Islet of Langerhans (tissue), 1 donor: ENCODE results near the gene SPOCK3.
"Not testable (repeated sequence)": the region's sequence is repeated elsewhere in the genome, so short reads cannot be mapped to it uniquely, and the experiment has no call there.

Experiments used
- FAIRE-seq: peaks from one replicate; lab custom pipeline; 2011; peaks lifted over from hg19 to GRCh38; lab: Jason Lieb, UNC

SPOCK3 gene

DNA sequence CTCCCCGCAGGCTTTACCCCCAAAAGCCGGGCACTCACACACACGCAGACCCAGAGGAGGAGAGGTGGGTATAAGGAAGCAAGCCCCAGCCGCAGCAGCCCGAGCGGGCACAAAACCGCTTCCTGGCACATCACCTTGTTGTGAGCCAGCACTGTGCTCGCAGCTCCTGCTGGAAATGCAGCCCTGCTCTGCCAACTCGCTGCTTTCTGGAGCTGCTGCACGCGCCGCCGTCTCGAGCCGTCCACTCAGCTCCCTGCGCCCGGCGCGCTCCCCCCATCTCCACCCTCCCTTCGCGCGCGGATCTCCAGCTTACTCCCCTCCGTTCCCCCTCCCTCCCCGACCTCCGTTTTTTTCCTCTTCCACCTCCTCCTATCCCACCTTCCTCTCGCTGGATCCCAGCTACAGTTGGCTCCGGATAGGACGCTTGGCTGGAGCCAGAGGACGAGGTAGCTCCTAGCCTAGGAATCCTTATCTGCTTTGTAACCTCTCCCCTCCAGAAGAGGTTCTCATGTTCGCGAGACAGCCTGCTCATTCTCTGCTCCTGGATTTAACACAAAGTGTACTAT is at the start of gene SPOCK3:
Gene SPOCK3, minus strand, starts transcription at position 179 of the 566 bp plus-strand sequence.
- FAIRE-seq, result no peak

DNA sequence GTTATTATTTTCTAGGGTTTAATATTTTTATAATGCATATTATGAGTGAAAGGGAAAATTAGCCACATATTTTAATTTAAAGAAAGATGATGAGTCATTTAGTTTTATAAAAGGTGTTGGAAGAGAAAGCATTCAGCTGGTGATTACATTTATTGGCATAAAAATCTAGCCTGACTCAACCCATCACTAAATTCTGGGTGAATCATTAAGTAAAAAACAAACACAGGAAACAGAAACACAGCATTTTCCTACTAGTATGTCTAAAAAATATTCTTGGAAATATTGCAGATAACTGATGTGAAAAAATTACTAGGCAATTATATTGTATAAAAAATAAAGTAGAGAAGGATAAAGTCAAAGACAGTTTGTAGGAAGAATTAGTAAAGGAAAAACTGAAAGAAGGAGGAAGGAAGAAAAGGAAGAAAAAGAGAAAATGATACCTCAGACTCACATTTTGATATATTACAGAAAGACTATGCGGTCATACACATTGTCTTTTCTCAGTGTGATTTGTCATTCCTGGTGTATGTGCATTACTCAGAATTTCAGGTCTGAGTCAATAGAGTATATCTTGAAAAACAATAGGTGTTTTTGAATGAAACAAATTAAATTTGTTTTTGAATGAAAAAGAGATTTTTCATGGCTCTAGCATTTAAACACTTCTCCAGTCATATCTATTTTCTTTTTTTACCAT is 48.0 kb upstream of the SPOCK3 start:
- FAIRE-seq, result no peak

DNA sequence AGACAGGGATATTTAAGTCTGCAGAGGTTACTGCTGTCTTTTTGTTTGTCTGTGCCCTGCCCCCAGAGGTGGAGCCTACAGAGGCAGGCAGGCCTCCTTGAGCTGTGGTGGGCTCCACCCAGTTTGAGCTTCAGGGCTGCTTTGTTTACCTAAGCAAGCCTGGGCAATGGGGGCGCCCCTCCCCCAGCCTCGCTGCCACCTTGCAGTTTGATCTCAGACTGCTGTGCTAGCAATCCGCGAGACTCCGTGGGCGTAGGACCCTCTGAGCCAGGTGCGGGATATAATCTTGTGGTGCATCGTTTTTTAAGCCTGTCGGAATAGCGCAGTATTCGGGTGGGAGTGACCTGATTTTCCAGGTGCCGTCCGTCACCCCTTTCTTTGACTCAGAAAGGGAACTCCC is 47.3 kb upstream of the SPOCK3 start:
- not testable (repeated sequence) for FAIRE-seq

DNA sequence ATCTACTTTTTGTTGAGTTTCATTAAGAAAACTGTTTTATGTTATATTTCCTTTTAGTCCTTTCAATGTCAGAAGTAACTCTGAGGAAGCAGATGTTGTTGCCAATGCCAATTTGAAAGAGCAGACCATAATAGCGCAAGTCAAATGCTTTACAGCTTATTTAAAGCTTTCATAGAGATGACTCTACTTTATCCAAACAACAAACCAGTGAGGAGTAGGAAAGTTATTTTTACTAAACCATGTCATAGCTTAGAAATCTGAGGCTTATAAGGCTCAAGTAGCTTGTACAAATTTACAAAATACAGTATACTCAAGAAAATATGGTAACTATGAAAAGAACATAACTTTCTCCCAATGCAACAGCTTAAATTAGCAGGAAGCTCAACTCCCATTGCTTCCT is 40.1 kb upstream of the SPOCK3 start:
- FAIRE-seq, result no peak

DNA sequence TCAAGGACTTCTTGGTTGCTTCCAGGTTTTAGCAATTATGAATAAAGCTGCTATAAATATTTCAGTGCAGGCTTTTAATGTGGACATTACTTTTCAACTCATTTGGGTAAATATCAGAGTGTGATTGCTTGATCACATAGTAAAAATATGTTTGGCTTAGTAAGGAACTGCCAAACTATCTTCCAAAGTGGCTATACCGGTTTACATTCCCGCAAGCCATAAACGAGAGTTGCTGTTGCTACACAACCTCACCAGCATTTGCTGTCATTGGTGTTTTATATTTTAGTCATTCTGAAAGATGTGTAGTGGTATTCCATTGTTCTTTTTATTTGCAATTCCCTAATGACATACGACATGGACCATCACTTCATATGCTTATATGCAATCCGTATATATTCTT is 30.9 kb upstream of the SPOCK3 start:
- FAIRE-seq, result no peak

DNA sequence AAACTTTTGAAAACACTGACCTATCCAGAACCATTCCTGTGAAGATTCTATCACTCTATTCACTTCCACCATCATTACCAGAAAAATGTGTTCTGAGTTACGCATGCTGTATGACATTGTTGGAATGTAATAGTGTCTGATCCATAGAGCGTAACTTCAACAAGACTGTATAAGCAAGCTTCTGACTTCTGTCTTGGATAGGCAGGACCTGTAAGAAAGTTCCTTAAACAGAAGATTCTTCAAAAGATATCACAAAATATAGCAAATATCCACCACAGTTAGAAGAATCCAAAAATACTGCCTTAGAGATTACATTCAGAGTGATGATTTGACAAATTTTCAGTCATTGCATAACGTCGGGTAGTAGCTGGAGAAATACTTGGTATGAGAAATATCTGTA is 14.0 kb upstream of the SPOCK3 start:
- FAIRE-seq, result no peak

DNA sequence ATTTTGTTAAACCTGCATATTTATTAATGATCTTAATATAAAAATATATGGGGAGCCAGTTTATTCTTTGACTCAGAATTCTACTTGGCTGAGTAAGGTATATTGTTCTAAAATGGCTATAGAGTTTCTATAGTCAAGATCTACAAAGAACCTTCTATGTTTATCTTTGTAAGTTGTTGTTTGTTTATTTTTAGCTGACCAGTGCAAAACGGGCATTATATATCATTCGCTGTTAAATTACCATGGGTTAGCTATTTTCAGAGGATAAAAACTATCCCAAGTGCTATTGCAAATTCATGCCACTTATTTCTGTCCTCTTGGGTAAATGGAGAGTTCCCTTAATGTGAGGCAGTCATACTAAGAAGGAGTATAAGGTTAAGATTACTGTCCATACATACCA is 5.3 kb upstream of the SPOCK3 start:
- FAIRE-seq, result no peak

DNA sequence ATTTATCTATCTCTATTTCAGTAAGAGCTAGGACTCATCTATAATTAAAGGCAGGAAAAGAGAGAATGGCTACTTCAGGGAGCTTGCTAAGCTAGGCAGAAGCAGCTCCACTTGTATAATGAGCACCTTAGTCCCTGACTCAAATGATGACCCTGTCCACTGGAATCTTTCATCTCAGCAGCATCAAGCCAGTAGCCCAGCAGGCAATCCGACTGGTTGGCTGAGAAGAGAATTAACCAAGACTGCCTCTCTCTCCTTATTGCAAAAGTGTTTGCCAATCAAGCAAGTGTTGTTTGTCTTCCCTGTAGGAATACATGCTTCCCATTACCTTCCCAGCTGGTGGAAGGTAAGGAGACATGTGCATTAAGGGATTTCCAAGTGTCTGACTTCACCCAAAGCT is 3.9 kb upstream of the SPOCK3 start:
- FAIRE-seq, result no peak

DNA sequence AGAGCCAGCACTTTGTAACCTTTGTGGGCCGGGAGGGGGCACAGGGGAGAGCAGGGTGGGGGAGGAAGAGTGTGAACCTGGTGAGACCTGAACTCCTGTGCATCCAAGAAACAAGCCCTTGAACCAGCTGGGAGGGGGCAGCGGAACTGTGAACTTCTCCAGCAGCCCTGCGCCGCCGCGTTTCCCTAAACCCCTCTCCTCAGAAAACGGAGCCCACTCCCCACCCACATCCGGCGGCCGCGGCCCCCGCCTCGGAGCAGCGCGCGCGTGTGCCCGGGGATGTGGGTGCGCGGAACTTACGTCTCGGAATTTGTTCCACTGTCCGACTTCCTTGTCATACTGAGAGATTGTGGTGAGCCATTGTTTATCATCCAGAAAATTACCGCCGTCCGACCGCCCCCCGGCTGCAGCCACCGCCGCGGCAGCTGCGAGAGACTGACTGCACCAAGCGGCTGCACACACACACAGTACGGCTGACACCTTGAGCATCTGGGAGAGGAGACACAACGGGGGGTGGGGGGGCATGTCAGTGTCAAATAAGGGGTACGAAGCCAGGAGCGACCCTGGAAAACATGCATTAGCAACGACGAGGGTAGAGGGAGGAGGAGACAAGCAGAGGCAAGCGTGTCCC is 494 bp downstream of the SPOCK3 start:
- FAIRE-seq, result no peak

DNA sequence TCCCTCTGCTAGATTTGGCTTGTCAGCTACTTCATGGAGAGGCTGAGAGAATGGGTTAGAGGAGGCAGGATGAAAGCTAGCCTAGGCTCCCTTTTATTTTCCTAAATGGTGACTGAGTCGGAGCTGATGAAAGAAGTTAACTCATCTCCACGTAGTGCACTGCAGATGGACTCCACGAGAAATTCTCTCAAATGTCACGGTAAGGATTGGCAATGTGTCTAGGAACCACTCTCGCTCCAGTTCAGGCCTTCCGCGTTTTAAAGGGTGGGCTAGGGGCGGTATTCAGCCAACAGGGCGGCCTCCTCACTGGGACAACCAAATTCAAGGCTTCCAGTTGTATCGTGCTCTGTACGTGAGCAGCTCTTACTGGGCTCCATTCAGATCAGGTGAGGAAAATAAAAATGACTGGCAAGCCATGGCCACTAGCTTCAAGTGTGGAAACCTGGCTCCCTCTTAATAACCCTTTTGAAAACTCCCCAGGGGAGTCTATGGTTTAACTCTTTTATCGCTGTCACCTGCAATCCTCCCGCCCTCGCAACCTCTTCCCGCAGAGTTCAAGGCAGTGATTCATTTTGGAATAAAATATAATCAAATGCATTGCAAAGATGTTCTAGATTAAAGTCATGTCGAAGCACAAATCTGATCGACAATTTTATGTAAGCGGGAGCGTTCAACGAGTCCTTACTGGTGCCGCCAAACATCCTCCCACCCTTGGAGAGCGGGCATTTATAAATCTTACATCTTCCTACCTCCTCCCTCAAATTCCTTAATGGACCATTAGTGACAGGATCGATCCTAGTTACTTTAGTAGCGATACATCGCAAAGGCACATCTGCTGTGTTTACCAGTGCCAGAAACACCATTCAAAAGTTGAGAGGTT is 1.2 kb downstream of the SPOCK3 start:
- no peak for FAIRE-seq

DNA sequence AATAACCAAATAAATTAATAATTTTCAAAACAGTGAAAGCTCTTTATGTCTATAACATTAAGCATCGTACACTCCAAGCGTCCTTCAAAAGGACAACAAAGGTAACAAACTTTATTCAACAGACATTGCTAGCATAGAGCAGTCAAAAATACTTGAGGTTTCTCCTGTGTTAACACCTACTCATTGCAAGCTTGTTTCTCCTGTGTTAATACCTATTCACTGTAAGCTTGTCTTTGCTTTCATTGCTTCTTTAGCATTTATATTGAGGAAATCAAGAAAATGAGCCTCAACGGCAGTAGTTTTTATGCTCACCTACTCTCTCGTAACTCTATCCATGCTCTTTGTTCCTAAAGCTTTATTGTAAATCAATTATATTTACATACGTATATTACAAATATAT is 3.5 kb downstream of the SPOCK3 start:
- no peak for FAIRE-seq

DNA sequence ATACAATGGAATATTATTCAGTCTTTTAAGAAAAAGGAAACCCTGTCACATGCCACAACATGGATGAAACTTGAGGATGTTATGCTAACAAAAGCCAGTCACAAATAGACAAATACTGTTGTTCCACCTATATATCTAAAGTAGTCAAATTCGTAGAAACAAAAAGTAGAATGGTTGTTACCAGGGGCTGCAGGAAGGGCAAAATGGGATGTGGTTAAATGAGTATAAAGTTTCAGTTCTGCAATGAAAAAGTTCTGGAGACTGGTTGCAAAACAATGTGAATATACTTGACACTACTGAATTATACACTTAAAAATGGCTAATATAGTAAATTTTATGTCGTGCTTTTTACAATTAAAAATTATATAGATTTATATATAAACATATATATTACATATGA is 12.2 kb downstream of the SPOCK3 start:
- no peak for FAIRE-seq

DNA sequence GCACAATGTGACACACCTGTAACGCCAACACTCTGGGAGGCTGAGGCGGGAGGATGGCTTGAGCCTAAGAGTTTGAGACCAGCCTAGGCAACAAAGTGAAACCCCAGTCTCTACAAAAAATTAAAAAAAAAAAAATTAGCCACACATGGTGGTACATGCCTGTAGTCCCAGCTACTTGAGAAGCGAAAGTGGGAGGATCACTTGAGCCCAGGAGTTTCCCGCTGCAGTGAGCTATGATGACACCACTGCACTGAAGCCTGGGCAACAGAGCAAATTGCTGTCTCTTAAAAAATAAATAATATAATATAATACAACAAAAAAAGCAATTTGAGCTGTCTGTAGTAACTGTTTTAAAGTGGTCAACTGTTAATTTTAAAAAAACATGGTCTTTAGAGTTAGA is 13.2 kb downstream of the SPOCK3 start:
- no peak for FAIRE-seq

DNA sequence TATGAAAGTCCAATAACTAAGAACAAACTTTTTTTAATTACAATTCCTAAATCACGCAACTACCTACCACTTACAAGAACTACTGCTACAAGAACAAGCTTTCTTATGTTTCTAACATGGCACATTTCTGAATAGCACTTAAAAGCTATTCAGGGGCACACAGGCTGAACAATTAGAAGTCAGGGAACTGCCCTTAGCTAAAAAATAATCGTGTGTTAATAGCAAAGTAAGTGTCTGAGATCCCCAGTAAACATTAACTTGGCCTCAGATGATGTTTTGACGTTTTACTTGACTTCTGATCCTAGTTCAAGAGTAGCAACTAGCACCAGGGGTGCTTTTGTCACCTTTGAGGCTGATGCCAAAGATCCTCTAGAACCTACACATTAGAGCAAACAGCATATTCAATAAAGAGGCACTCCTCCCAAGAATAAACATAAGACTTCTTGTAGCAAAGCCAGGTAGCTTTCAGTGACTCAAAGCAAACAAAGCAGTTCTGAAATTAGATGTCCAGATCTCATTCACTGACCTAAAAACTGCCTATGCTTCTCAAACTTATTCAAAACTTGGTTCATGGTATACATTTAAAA is 16.2 kb downstream of the SPOCK3 start:
- FAIRE-seq, result no peak

DNA sequence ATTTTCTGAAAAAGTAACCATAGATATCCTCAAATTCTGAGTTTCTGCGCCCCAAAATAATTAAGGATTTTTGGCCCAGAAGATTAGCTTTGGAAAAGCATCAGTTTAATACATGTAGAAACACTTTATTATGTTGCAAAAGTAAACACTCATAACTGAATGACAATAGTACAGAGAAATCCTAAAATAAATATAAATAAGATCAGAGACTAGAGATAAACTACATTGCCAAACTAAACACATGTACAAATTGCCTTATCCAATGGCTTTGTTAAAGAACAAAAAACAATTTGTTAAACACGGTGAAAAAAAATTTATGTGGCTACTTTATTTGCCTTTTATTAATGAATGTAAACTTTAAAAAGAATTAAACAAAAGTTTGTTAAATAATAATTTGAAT is 17.5 kb downstream of the SPOCK3 start:
- no peak for FAIRE-seq

DNA sequence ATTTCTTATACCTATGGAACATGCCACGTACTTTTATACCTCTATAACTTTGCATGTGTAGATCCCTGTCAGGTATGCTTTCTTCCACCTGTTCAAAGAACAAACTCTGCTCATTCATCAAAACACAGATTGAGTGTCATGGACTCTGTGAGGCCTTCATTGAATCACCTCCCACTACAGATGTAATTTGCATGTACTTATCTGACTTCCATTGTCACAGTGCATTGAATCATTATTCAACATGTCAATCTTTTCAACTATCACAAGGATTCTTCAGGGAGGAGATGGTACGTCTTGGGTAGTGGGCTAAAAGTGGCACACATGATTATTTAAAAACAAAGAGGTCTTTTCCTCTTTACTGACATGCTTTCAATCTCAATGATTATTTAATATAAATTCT is 24.1 kb downstream of the SPOCK3 start:
- FAIRE-seq, result no peak

DNA sequence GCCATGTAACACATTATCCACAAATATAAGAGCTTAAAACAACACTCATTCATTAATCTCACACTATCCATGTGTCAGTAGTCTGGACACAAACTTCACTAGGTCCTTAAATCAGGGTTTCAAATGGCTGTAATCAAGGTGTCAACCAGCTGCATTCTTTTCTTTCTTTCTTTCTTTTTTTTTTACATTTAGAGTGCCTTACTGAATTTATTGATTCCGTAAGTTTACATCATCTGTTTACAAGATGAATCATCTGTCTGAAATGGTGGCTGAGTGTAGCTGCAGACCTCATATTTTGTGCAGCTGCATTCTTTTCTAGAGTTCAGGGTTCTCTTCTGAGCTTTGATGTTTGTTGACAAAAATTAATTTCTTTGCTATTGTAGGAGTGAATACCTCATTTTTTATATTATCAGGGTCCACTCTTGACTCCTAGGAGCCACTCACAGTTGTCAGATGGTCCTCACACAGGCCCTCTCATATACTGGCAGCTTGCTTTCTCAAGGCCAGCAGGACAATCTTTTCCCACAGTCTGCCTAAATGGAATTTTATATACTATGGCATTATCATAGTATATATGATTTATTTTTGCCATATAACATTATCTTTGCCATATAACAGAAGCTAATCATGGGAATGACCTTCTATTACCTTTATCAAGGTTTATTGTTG is 37.8 kb downstream of the SPOCK3 start:
- no peak for FAIRE-seq

DNA sequence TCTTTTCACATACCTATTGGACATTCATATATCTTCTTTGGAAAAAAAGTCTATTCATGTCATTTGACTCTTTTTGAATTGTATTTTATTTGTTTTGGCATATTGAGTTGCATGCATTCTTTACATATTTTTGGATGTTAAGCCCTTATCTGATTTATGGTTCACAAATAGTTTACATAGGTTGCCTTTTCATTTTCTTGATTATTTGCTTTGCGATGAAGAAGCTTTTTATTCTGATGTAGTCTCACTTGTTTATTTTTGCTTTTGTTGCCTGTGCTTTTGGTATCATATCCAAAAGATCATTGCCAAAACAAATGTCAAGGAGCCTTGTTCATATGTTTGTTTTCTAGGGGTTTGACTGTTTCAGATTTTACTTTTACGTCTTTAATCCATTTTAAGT is 43.9 kb downstream of the SPOCK3 start:
- no peak for FAIRE-seq

DNA sequence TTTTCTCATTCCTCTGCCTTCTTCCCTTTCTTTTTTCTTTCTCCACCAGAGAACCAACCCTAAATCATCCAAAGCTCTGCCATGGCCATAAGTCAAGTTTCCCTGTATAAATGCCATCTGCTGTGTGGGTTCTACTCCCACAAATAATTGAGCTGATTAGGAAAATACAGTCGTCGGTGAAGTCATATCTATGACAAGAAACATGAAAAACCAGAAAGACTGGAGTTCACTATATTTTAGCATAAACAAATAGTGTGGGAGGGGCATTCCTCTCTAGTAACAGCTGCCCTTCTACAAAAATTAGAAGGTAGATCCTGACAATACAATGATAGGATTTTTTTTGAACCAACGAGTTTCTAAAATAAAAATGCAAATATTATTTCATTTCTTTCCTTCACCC is 48.8 kb downstream of the SPOCK3 start:
- no peak for FAIRE-seq

DNA sequence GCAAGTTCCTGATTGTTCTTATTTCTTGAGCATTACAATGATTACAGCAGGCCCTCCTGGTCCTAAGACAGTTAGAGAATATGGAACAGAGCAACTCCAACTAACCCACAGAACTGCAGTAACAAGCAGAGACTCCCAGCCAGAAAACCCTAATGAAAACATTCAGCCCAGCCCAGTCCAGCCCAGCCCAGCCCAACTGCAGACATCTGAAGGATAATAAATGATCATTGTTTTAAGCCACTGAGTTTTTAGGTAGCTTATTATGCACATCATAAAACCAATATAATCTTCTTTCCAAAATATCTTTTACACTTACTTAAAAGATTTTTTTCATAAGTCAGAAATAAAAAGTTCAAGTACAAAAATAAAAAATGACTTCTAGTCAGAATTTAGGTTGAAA is 51.3 kb downstream of the SPOCK3 start:
- FAIRE-seq, result no peak

DNA sequence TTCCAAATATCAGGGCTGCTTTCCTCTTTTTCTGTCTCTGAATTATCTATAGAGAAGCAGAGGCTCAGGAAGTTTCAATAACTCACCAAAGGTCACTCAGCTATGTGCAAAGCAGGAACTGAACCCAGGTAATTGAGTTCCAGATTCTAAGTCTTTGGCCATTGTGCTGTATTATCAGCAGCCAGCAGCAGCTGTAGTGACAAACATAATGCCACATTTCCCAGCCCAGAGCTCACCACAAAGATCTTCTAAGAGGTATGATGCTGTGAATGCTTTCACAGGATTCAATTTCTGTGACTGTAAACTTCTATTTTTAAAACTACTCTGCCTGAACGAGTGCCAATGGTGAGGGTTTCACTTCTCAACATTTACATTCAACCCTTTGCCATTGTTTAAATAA is 56.4 kb downstream of the SPOCK3 start:
- FAIRE-seq, result no peak

DNA sequence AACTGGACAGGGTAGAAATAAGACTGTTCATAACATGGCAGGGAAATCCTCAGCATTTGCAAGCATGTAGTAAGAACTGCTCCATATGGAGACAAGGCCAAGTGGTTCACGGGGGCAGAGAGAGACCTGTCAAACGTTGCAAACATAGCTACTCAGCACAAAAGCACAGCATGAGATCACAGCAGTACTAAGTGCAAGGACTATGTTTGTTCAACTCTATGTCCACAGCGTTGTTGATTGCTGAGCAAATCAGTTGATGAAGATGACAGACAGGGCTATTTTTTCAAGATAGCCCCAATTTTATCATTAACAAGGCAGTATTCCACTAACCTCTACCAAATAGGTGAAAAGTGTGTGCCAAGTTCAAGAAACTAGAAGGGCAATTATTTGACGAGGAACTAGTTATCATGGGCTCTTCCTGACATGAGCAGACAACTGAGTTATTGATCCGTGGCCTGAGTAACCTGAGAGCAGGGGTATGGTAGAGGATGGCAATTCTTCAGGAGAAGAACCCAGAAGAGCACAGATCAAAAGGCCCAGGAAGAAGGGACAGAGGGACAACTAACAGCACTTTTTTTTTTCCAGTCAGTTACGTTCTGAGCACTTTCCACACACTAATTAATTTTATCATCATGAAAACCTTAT is 57.4 kb downstream of the SPOCK3 start:
- FAIRE-seq, result peak; percentile 71
